Lung (tissue), 12 donors: ENCODE data around the gene RBM38. TPM values are rescaled to one million over a fixed set of nuclear protein-coding genes. Genes with fewer than 3 reads are reported as not detected.
A peak's percentile ranks its signal among the peaks of the same experiment; 100 is the strongest.
"Not testable (repeated sequence)": the region's sequence is repeated elsewhere in the genome, so short reads cannot be mapped to it uniquely, and the experiment has no call there.

Experiments used
- ATAC-seq: fragments of 200-7000 bp; cut with Tn5 transposase; one replicate; pipeline ENCODE4 v1.9.1; 2020; ENCODE audit warnings: moderate number of reproducible peaks; ENCODE audit not compliant: insufficient read depth, low FRiP score
- DNase-seq, 3 donors: peaks; one replicate each; pipeline ENCODE4 v3.0.0-alpha.2; 2013 to 2017
- H3K27ac ChIP-seq, 2 donors: one replicate each; pipeline ENCODE4 v1.5.1; 2013; ENCODE audit warnings: mild to moderate bottlenecking in 2 of 2, moderate library complexity in 2 of 2, control low read depth in 1 of 2, inconsistent platforms in 1 of 2, low read depth in 1 of 2, low read length in 1 of 2
- H3K27me3 ChIP-seq, 3 donors: one replicate each; pipeline ENCODE4 v1.5.1; 2013; ENCODE audit warnings: low read length in 2 of 3; ENCODE audit not compliant: control insufficient read depth in 3 of 3, insufficient read depth in 3 of 3
- H3K36me3 ChIP-seq, 4 donors: one replicate each; pipeline ENCODE4 v1.5.1; 2013; ENCODE audit warnings: low read length in 4 of 4, mild to moderate bottlenecking in 1 of 4, moderate library complexity in 1 of 4; ENCODE audit not compliant: control insufficient read depth in 4 of 4, insufficient read depth in 4 of 4
- H3K4me1 ChIP-seq, 5 donors: one replicate each; pipeline ENCODE4 v1.5.1; 2013; ENCODE audit warnings: low read length in 5 of 5, mild to moderate bottlenecking in 2 of 5, moderate library complexity in 1 of 5; ENCODE audit not compliant: control insufficient read depth in 5 of 5, insufficient read depth in 5 of 5
- H3K4me3 ChIP-seq: one replicate; pipeline ENCODE4 v1.5.1; 2013; ENCODE audit warnings: mild to moderate bottlenecking, control low read depth, moderate library complexity
- H3K9ac ChIP-seq, 2 donors: one replicate each; pipeline ENCODE4 v1.5.1; 2013; ENCODE audit warnings: low read length in 2 of 2, control low read depth in 1 of 2; ENCODE audit not compliant: insufficient read depth in 1 of 2
- H3K9me3 ChIP-seq, 4 donors: one replicate each; pipeline ENCODE4 v1.5.1; 2013; ENCODE audit warnings: low read length in 3 of 4, mild to moderate bottlenecking in 1 of 4, moderate library complexity in 1 of 4; ENCODE audit not compliant: control insufficient read depth in 4 of 4, insufficient read depth in 3 of 4
- CTCF ChIP-seq: IDR thresholded peaks from 2 replicates; pipeline ENCODE4 v1.5.1; 2012; ENCODE audit warnings: mild to moderate bottlenecking; ENCODE audit errors: control extremely low read depth, extremely low read depth
- WGBS, 2 donors: extraction: QIAGEN DNeasy Blood & Tissue Kit; methylation state at CpG; one replicate each; pipeline ENCODE4 v1.1.7; 2013; 5-methylcytosine and 5-hydroxymethylcytosine counted together
- polyA plus RNA-seq, 2 donors: library from polyadenylated mRNA; stranded (reverse); fragments of 200-250 nt; gene quantifications; one replicate each; pipeline ENCODE4 v1.2.1, GENCODE V29; 2013
- total RNA-seq, 2 donors: library from RNA; depleted of rRNA in 1 of 2; stranded (reverse); fragments of >200 nt in 1 of 2; gene quantifications; one replicate each; pipeline ENCODE4 v1.2.1, GENCODE V29; 2014 to 2021
- donor health status: control.
- donor health status: control.
- donor health status: Bipolar disorder and iron deficiency.
- donor health status: healthy.
- donor health status: DM: yes; HTN: yes; CAD: no.

RBM38 gene
- total and polyA plus RNA-seq, 4 donors, result 23.1 to 38.6 (median 30.9) TPM

DNA sequence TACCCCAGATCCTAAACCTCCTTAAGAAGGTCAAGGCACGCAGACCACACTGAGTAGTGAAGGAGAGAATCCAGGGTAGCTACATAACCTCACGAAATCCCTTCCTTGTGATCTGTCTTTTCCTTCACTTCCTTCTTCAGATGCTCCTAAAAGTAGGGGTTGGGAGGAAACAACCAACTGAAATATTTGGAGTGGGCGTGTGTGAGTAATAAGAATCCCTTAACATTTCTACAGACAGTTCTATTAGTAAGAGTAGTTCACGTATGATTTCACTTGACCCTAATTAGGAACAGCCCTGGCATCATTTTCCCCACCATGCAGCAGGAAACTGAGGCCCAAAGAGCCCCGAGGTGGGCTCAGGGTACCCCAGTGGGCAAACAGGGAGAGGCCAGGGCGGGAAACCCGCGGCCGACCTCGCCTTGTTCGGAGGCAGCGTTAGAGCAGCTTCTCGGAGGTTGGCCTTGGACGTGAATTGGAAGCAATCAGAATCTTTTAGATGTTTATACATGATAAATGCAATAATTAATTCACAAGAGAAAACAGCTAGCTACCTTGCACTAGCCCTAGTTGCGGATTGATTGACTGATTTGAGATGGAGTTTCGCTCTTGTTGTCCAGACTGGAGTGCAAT lies 41.0 kb upstream of the RBM38 start:
- no peak for ATAC-seq
- H3K4me3 ChIP-seq, result no peak overlapping the region
- peaks cover 0 to 9% (median 3%) of the 10 kb centered on the region in 5 donors for H3K4me1 ChIP-seq
- H3K27me3 ChIP-seq, result no peaks in the 10 kb centered on the region
- 90 to 93% methylated on average over 16 of the region's 16 CpGs for WGBS, 2 donors
- no peak overlapping the region for H3K27ac ChIP-seq
- peaks cover 5 to 14% (median 13%) of the 10 kb centered on the region in 4 donors for H3K36me3 ChIP-seq
- TF ChIP-seq CTCF, result no peak
- H3K9ac ChIP-seq, result no peak overlapping the region
- DNase-seq, result no peak
- no peaks in the 10 kb centered on the region for H3K9me3 ChIP-seq

DNA sequence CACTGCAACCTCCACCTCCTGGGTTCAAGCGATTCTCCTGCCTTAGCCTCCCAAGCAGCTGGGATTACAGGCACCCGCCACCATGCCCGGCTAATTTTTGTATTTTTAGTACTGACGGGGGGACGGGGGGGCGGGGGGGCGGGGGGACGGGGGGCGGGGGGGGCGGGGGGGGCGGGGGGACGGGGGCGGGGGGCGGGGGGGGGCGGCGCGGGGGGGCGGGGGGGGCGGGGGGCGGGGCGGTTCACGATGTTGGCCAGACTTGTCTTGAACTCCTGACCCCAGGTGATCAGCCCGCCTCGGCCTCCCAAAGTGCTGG lies 40.5 kb upstream of the RBM38 start:
- WGBS, 2 donors, result 18 to 36% methylated on average over 5 to 9 of the region's 24 CpGs
- DNase-seq, ATAC-seq, H3K9me3 ChIP-seq, H3K4me1 ChIP-seq, H3K27me3 ChIP-seq: not testable (repeated sequence)
- H3K27ac ChIP-seq, result peak overlapping the region; percentile 86 to 93
- peak overlapping the region in 1 of 2 donors; percentile 76 for H3K9ac ChIP-seq
- H3K4me3 ChIP-seq, result peak overlapping the region; percentile 95
- H3K36me3 ChIP-seq, result peaks cover 5 to 15% (median 13%) of the 10 kb centered on the region in 4 donors

GRCh38 chr20:57351042-57351783 lies 40.0 kb upstream of the RBM38 start, which contains the start of gene RAE1:
Gene RAE1, plus strand, starts transcription at chr20:57351255. Its CDS starts 2,784 bp downstream, at chr20:57354039.
- TF ChIP-seq CTCF, result no peak
- peaks cover 5 to 20% (median 14%) of the 10 kb centered on the region in 4 donors for H3K36me3 ChIP-seq
- H3K4me3 ChIP-seq, result peak within 1 kb of the TSS; percentile 95
- peak within 1 kb of the TSS; percentile 86 to 93 for H3K27ac ChIP-seq
- peak within 1 kb of the TSS; percentile 59 to 76 for H3K9ac ChIP-seq
- H3K27me3 ChIP-seq, result no peaks in the 10 kb centered on the region
- 0% methylated on average over 64 of the region's 64 CpGs for WGBS, 2 donors
- H3K4me1 ChIP-seq, result peaks cover 0 to 9% (median 3%) of the 10 kb centered on the region in 5 donors
- DNase-seq, result peak; percentile 93 to 97 (median 97)
- ATAC-seq, result peak; percentile 90
- H3K9me3 ChIP-seq, result no peaks in the 10 kb centered on the region

- Histone ChIP-seq H3K9me3 (no peaks in the 10 kb centered on the region), H3K4me1 (peaks cover 0 to 9% (median 3%) of the 10 kb centered on the region in 5 donors), H3K4me3 (no peak overlapping the region), H3K27me3 (no peaks in the 10 kb centered on the region), H3K36me3 (peaks cover 10 to 24% (median 22%) of the 10 kb centered on the region in 4 donors), H3K9ac (peak overlapping the region in 1 of 2 donors; percentile 76), H3K27ac (no peak overlapping the region)
- ATAC-seq (no peak), DNase-seq (no peak)
- TF ChIP-seq CTCF, result no peak
- WGBS, 2 donors, result 81 to 84% methylated on average over 6 of the region's 6 CpGs
Observed at GRCh38 chr20:57352305-57352704, 38.9 kb upstream of the RBM38 start.
